NCI-H128 (cell line): ENCODE measurements around the gene P3H2.

Experiments used
- DNase-seq: peaks from one replicate; lab custom pipeline; 2025; ENCODE audit not compliant: unreplicated experiment; lab: John Stamatoyannopoulos, UW

The P3H2 gene

DNA sequence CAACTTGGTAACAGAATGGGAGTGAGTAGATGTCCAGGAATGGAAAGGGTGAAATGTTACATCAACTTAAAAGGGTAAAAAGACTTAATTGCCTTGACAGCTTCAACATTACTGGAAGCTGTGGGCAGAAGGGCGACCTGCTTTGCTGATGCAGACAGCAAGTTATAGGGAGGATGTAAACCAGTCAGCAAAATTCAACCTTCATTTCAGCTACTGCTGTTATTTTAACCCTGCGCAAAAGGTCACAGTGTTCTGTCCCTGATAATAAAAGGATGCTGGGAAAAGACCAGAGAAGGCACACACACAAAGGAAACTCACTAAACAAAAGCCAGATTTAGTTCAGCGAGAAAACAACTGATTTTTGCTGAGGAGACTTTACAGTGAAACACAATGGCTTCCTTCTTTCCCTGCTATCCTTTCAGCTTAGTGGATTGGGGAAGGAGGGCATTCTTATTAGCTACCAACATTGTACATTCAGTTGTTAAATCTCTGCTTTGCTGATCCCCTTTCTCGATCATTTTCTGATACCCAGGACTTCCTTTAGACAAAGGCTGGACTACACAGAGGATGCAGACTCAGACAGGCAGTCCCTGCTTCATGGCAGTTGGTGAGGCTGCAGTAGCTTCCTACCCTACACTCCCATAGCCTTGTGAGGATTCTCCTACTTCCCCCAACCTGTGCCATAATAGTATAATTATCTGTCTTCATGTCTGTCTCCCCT is 62.0 kb downstream of the P3H2 start:
- no peak for DNase-seq

DNA sequence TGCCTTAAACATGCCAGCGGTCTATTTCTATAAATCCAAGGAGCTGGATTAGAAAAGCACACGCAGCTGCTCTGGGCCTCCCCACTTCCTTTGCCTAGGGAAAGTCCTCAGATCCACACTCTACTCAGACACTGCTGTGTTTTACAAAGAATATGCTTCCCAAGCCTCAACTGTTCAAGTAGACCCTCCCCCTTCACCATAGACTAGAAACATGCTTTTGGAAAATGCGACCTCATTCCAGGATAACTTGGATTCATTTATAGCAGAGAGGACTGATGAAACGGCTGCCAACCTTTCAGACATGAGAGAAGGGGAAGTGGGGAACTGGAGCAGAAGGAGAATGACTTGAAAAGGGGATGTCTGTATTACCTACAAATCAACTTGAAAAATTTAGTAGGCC is 64.0 kb downstream of the P3H2 start:
- DNase-seq, result no peak

DNA sequence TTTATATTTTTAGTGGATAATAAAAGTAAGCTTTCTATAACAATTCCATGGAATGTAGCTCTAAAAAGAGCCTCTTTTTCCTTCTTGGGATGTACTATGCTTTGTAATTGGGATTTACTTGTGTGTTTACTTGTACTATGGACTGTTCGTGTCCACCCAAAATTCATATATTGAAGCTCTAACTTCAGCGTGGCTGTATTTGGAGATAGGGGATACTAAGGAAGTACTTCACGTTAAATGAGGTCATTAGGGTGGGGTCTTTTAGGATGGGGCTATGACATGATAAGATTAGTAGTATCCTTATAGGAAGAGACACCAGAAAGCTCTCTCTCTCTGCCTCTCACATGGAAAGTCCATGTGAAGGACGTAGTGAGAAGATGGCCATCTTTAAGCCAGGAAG is 64.9 kb downstream of the P3H2 start:
- DNase-seq, result no peak

DNA sequence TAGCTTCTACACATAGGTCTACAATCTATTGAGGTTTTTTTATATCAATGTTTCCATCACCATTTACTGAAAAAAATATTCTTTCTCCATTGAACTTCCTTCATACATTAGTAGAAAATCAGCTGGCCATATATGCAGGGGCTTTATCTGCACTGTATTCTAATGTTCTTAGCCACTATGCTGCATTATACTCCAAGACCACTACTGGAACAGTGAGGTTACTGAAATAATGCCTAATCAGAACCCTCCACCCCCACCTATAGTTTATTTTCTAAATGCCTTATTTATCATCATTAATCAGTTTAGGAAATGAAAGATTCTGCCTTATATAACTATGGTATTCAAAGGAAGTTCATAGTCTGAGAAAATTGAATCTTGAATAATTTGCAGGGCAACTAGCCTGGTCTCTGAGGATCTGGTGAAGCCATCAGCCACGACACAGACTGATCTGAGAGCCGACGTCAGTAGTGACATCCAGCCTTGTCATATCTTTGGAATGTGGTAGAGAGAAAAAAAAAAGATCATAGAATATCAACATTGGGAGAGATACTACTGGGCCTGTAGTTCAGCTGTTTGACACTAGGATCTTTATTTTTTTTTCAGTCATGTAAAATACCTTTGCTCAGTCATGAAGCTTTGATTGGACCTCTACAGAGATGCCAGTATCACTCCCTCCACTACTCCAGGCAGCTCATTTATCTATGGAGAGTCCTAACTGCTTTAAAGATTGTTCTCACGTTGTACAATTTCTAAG is 66.6 kb downstream of the P3H2 start:
- DNase-seq, result no peak

DNA sequence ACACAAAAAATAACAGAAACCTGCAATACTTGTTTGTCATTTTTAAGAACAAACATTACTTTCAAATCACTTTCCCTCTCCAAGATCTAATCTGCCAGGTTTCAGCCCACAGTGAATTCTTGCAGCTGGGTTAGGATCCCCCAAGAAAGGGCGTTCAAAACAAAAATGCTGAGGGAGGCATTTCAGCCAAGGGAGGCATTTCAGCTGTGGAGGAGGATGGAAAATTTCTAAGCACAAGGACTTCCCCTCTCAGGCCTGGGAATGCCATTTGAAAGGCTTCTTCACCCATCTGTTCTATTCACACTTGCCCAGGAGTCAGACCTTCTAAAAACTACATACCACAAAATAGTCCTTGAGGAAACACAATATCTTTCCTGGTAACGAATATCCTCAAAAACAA is 69.1 kb downstream of the P3H2 start:
- no peak for DNase-seq

DNA sequence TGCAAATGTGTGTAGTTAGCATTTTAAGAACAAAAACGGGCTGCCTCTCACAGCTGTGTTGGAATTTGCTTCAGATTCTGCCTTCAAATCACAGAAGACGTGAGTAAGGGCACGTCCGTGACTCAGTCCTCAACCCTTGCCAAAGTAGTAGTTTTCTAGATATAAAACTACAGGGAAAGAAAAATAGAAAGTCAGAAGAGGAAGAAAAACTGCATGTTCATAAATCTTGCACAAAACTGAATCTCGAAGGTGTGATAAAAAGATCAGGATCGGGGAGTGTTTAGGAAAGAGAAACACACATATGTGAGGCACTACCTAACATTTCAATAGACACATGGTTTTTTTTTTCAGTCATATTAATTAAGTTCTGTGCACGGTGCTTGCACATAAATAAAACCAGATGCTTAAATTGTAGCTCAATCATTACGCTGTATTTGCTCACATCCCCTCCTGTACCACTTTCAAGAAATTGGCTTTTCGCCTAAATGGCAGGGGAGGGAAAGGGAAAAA is 71.7 kb downstream of the P3H2 start:
- DNase-seq, result no peak

DNA sequence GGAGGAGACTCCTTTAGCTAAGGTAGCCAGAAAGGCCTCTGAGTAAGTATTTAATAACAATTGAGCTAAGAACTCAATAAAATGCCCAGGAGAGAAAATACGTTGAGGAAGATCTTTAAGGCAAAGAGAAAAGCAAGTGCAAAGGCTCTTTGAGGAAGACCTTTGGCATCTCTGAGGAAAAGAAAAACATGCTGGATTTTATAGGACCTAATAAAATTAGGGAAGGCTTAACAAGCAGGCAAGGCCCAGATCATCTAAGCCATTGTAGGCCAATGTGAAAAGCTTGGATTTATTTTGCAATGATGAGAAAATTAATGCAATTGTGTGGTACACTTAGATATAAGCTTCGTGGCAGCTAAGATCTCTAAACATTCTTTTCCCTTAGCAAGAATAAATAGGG is 75.7 kb downstream of the P3H2 start:
- DNase-seq, result no peak

DNA sequence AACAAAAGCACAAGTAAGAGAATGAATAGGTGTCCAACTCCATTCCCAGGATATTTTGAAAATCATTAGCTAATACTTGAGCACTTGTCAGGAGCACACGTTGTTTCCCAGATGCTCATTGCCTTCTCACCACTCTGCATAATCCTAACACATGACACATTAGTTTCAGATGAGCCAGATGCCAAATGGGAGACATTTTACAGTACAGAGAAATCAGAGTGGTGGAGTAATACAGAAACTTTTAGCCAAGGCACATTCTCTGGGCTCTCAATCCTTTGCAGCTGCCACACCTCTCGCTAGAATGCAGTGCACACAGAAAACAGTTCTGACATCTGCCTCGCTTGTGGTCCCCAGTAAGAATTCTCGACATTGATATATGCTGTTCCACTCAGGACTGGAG is 76.6 kb downstream of the P3H2 start:
- DNase-seq, result no peak

DNA sequence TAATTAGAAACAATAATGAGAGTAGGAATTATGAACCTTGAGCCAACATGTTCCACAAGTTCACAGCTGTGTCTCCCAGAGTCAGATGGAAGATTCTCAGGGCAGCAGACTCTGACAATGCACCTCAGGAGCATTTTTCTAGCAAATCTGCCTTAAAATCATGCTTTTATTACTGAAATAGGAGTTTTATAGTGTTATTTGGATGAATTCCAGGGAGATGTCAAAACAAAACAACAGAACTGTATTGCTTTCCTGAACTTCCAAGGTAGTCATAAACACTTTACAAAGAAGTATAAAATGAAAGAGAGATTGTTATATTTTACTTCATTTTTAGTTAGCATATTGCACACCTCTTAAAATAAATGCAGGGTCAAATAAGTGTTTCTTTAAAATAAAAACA is 77.0 kb downstream of the P3H2 start:
- DNase-seq, result no peak

DNA sequence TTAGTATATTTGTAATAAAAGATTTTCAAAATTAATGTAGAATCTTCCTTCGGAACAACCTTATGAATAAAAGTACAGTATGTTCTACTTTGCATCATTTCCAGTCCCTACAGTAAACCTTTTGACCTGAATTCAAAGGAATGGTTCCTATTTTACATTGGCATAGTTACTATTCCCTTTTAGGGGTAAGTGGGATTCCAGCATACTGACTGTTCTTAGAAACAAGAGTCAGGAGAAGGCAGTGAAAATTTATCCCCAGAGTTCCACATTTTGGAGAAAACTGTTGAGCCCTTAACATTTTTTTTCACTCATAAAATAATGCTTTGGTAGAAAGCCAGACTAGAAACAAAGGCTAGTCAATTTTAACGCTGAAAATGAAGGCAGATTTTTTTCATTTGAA is 78.1 kb downstream of the P3H2 start:
- no peak for DNase-seq

DNA sequence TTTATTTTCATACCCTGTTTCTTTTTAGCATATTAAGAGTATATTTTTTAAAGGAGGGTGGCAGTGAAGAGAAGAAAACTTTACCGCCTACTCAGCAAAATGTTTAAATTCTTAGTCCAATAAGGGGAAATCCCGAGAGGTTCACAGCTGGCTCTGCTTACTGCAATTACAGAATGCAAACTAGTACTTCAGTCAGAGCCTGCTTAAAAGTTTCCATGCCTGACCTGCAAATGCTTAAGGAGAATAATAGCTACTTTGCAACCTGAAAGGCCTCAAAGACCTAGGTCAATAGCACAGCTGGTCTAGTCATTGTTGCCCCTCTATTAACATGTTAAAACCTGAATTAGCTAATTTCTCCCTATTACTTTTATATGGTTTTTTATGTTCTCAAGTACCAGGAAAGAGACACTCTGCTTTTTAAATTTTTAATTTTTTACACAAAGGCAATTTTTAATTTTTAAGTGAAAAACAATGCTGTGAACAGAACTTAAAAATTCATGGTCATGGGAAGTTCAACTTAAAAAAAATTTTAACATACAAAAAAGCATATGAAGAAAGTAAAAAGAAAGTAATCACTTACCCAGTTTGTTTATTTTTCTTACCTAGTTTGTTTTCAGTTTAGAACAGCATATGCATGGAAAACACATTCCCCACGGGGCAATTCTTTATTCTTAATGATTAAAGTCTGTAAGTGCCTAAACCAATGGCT is 79.2 kb downstream of the P3H2 start:
- no peak for DNase-seq

DNA sequence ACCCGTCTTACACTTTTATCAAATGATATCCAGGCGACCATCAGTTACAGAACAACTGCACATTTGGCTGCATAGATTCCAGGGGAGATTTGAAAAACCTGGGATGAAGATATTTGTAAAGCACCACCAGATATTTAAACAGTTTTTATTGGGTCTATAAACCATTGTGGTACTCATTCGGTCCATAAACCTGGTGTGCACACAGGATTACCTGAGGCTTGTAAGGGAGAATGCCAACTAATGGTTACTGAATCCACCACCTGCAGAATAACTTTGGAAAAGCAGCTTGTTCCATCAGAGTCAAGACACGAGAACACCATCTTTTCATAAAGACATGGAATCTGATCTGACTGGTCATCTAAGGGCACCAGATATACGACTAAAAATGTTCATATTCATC is 80.6 kb downstream of the P3H2 start:
- no peak for DNase-seq

DNA sequence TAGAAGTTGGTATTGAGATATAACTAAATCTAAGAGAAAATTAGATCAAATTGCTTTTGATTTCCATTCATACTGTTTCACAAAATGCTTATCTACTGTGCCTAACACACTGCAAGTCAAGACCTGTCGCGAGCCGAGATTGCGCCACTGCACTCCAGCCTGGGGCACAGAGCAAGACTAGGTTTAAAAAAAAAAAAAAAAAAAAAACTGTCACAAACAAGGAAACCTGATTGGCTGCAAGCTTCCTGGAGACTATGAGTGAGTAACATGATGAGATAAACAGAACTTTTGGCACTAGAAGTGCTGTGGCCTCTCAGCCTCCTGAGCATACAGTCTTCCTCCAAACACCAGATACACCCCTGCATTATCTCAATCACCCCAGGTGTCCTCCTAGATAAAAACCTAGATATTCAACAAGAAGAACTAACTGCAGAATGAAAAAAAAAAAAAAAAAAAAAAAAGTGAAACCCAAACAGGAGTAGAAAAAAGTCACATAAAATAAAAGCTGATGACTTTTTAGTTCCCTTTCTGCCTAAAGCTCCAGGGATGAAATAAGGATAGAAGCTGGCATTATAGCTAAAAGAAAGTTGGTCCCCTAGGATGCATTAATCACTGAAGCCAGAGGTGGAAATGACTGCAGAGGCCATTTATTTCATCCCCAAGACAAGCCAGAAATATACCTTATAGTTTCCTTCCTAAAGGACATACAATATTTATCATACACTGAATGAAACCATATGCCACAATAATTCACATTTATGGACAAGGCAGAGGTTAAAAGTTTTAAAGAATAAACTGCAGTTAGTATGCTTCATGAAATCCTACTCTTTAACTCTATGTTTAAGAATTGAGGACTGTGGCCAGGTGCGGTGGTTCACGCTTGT is 82.4 kb downstream of the P3H2 start:
- DNase-seq, result no peak

DNA sequence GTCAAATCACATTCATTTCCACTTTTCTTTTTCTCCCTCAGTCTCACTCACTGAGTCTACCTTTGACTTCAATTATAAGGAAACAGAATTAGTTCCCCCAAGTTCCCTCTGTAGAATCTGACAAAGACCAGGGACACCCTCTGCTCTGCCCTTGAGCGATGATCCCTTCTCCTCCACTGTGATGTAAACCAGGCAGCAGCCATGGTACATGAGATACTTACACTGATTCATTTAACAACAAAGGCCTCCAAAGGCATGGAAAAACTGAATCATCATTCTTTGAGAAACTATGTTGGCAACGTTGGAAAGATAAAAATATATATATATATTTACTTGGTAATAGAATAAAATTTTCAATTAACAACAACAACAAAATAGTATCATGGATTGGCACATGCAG is 84.1 kb downstream of the P3H2 start:
- DNase-seq, result no peak

DNA sequence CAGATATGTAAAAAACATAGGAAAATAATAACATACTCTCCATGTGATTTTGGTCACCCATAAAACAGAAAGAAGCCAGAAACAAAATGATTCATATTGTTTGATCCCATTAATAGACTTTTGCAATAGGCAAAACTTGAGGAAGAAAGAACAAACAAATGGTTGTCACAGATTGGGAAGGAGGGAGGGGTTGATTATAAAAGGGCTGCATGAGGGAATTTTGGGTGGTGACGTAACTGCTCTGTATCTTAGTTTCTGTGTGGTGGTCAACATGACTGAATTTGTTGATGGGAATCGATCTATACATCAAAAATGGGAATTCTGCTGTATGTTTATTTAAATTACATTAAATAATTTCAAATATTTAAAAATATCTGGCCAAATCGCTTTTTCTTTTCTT is 86.3 kb downstream of the P3H2 start:
- no peak for DNase-seq

DNA sequence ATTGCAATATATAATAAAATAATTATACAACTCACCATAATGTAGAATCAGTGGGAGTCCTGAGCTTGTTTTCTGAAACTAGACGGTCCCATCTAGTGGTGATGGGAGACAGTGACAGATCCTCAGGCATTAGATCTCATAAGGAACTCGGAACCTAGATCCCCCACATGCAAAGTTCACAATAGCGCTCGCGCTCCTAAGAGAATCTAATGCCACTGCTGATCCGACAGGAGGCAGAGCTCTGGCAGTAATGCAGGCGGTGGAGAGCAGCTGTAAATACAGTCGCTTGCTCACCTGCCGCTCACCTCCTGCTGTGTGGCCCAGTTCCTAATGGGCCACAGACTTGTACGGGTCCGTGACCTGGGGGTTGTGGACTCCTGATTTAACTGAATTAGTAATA is 87.8 kb downstream of the P3H2 start:
- DNase-seq, result no peak

DNA sequence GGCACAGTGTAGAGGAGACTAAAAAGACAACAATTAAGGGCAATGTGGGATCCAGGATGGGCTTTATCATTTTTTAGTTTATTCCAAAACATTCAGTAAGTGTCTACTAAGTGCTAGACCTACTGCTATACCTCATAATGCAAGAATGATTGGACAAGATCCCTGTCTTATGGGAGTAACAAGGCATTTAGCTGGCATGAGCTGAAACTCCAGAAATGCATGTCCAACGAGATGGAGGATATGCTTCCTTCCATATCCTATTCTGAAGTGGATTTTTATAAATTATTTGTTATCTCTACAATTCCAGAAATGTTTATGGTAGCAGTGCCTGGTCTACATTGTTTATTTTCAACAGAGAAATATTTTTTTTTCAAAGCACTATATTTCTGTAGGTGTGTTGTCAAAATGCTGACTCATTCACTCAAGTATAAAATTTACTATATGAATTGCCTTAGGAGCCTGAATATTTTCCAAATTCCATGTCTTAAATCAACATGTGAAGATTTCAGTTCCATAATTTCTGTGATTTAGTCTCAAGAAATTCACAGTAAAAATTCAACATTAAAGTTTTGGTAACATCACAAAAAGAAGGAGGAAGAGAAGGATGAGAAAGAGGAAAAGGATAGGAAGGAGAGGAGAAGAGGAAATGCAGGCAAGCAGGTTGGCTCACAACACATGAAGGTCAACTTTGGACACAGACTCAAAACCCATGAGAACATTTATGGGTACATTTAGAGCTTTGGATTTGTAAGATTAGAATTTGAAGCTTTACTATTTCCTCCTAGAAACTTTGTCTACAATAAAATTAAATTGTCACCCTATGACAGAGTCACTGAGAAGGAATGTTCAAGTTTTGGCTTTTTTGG is 88.6 kb downstream of the P3H2 start:
- no peak for DNase-seq

DNA sequence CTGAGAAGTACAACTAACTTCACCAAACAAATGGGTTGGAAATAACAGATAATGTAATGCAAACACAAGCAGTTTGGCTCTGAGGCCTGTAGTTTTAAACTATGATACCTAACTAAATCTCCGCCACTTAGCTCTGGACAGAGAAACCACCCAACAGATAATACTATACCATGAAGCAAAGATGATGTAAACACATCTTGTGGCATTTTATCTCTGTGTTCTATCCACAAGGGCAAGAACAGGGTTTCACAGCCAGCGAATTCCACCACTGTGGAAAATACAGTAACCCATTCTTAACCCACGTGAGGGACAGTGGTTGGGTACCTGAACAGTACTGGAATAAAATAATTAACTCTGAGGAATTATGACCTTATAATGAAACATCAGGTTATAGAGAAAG is 93.6 kb downstream of the P3H2 start:
- no peak for DNase-seq

DNA sequence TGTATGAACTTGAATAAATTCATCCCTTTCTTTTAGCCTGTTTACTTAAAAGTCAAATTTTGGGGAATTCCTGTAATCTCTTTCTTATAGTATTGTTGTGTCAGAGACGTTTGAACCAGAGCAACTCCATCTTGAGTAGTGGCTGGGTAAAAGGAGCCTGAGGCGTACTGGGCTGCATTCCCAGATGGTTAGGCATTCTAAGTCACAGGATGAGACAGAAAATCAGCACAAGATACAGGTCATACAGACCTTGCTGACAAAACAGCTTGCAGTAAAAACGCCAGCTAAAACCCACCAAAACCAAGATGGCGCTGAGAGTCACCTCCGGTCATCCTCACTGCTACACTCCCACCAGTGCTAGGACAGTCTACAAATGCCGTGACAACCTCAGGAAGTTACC is 94.5 kb downstream of the P3H2 start:
- DNase-seq, result no peak

DNA sequence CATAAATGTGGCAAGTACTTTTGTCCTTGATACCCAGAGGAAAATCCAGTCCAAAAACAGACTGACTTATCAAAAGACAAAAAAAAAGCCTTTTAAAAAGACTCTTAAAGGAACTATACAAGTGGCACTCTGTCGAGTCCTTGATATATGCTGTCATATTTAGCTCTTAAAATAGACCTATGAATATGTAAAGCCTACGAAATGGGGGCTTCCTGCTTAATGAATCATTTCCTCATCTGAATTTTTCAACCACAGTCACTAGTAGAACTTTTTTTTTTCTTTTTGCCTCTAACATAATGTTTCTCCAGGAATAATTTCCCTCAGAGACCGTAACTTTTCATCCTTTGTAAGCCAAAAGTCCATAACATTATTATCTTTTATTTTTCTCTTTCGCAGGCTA is 95.8 kb downstream of the P3H2 start:
- no peak for DNase-seq
